Activated CD4-positive, alpha-beta T cell treated with anti-CD3 and anti-CD28 coated beads, Interleukin-2, amount 50 U/mL, for 4 hours (primary cell): Measurements from ENCODE around the gene ASB13.

Experiments
- DNase-seq, 2 experiments: peaks; one replicate each; pipeline ENCODE4 v3.0.0-alpha.2; 2020

ASB13 gene

GRCh38 chr10:5668429-5668828, 2.0 kb upstream of the ASB13 start:
- DNase-seq, result no peak

DNA sequence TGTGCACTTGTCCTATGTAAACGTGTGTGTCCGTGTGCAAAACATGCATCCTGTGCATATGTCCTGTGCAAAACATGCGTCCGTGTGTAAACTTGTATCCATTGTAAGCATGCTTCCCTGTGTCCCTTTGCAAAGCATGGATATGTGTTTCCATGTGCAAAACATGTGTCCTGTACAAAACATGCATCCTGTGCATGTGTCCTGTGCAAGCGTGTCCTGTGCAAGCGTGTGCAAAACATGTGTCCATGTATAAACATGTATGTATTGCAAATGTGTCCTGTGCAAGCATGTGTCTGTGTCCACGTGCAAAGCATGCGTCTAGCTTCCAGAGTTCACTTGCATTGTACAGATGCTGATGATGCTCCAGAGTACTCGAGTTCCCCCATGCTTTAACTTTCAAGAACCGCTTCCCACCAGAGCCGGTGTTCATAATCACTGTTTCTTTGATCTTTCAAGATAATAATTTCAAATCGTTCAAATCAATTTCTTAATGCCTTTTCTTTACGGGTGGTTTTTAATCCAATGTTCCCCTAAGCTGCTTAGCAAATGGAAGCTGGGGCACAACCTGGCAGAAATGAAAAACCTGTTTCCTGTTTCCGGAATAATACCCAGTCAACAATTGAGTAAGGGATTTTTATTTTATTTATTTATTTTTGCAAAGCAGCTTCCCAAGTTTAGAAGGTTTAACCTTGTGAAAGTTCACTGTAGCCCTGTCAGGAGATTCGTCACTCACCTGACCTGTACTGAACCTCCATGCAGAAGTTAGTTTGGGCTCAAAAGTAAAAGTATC, 641 bp upstream of the ASB13 start:
- no peak for DNase-seq

DNA sequence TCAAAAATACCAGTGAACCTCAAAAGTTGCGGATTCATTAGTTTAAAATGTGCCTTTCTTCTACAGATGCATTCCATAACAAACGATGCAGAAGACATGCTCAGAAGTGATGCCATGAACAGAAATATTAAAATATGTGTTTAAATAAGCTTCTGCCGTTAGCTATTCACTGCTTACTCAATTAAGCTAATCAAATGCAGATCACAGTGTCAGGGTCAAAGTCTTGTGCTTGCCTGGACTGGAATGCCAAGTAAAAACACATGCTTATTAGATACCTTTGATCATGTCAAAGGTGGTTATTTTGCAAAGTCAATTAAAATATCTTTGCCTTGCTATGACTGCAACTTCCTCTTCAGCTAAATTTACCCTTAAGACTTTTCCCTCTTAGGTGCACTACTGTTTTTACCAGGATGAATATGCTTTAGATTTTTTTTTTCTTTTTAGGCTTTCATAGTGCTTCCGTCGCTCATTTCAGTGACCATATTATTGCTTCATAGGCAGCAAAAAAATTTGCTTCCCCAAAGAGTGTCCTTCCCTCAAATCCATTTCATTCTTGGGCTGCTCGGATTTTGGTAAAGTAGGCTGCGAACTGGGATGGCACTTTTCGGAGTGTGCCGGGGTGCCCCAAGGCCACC, 905 bp downstream of the ASB13 start:
- no peak for DNase-seq

DNA sequence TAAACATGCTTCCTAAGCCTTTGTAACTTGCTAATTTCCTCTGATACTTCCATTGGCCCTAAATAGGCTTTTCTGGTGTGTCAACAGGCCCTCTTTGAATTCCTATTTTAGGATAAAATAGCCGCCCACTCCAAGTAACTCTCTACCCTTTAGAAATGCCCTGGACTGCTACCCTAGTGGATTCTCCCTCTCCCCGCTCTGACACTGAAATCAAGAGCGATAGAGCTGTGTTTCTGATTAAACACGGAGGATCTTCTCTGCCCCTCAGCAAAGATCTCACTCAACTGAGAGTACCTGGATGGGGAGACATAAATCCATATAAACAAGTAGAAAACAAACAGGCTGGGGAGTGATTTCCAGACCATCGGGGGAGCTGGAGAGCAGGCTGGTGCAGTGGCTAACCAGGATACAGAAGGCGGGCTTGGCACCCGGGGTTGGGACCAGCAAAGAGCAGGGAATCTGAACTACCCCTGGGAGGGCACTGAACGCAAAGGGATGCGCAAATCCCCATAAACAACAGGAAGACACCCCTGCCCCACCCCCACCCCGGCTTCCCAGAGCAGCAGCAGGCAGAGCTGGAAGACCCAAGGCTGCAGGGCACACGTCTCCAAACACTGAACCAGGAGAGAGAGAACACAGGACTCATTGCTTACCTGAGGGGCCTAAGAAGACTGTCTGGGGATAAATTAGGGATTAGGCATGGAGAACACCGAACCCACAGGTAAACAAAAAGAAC, 2.5 kb downstream of the ASB13 start:
- no peak for DNase-seq

- DNase-seq, result no peak
These were observed 3.5 kb downstream of the ASB13 start for GRCh38 chr10:5662708-5663579.

DNA sequence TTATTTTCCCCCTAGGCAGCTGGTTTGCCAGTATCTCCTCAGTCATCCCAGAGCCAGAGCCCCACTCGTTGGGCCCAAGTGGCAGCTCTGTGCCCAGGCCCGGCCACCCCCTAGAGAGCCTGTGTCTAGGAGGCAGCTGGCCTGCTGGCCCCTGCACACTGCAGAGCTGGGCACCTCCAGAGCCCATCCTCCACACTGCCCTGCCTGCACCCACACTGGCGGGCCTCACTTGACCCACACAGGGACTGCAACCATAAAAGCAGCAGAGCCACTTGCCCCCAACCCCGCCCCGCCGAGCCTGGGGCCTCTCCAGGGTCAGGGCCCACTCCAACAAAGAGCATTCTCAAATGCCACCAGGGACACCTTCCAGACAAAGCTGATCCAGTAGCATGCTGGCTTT, 5.4 kb downstream of the ASB13 start:
- no peak for DNase-seq

DNA sequence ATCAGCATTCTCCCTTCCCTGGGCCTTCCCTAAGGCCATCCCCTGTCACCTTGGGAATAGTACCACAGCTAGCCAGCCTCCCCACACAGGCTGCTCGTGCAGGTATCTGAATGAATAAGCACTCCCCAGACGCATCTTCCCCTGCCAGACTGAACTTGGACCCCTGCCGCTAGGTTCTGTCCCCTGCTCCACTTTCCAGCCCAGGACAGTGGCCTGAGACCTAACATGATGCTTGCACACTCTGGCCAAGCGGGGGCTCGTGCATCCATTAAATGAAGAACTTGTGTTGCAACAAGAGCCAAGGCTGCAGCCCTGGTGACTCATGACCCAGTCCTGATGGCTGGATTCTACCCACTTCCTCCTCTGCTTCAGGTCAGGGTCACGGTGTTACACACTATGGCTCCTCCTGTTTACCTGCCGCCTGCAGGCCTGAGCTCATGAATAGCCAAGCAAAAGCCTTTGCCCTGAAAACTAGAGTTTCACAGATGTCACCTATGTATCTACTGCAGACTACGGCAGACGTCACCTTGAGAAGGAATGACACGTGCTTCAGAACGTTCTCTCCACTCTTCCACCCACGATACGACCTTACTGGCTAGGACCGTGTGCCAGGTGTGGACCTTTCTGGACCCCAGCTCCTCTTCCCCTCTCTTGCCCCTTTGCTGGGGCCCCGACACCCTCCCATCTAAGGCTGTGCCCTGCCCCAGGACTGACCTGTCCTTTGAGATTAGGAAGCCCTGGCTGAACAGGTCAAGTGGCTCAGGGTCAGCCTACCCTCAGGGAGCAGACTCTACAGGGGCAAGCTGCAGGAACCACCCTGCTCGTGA, 6.5 kb downstream of the ASB13 start:
- DNase-seq, result no peak

- DNase-seq, result no peak
These were observed 7.3 kb downstream of the ASB13 start for GRCh38 chr10:5658871-5659618.

DNA sequence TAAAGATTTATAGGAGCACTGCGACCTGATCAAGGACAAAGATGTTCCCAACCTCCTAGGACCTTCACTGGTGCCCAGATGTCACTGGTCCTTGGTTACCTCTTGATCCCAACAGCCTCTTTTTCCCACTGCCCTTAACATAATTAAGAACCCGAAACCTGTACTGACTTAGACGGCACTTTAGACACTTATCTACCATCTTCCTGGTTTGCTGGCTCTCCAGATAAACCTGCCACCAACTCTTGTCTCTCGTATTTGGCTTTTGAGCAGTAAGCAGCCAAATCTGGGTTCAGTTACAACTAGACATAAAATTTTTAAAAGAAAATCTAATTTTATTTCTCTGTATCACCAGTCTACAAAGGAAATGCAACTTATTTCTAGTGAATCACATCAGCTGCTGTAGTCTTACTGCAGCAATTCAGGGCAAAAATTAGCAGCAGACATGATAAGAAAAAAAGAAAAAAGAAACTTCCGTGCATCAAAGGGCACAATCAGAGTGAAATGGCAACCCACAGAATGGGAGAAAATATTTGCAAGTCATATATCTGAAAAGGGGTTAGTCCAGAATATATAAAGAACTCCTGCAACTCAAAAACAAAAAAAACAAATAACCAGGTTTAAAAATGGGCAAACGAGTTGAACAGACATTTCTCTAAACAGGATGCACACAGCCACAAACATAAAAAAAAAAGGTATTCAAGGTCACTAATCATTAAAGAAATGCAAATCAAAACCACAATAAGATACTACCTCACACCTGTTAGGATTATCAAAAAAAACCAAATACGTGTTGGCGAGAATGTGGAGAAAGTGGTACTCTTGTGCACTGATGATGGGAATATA, 9.4 kb downstream of the ASB13 start:
- DNase-seq, result no peak

GRCh38 chr10:5655121-5655520, 11.3 kb downstream of the ASB13 start:
- DNase-seq, result no peak

DNA sequence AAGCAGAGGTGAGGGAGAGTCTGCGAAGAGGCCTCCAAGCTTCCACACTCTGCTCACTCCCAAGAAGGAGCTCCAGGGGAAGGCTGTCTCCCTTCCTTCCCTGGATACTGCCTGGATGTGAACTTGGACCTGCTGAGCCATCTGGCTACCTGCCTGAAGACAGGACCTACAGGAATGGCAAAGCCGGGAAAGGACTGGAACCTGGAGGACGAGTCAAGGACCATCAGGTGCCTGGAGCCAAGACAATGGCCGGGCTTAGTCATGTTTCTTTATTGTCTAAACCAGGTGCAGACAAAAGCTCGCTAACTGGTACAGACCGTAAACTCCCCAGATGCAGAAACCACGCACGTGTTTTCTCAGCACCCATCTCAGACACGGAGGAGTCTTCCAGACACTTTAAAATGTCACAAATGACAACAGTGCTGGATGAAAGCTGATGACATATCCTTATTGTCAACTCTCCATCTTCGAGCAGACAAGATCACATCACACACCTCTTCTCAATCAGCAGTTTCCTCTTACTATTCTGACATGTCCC, 12.1 kb downstream of the ASB13 start:
- no peak for DNase-seq

DNA sequence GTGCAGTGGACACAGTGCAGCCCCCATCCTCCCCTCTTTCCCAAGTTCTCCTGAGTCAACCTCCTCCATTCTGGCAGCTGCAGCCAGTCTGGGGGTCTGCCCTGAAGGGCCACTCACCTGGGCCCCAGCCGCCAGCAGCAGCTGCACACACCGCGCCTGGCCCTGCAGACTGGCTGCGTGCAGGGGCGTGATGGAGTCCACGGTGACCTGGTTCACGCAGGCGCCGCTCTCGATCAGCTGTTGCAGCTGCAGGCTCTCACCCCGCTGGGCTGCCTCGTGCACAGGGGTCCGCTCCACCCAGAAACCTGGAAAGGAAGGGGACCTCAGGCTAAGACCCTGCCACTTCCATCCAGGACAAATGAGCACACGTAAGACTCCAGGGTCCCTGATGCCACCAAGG, 13.6 kb downstream of the ASB13 start:
- no peak for DNase-seq

DNA sequence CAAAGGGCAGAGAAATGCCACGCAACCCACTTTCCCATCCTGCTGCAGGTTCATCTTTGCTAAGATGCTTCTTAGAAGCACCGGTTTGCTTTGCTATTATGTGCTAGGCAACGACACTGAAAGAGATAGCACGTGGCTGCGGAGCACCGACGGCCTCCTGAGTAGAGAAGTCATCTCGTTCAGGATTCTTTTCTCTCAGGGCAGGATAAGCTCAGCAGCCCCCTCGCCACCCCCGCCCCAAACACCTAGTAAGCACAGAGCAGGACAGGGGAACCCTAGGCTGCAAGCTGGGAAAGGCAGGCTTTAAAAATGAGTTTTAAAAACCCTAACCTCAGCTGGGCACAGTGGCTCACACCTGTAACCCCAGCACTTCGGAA, 15.0 kb downstream of the ASB13 start:
- no peak for DNase-seq

DNA sequence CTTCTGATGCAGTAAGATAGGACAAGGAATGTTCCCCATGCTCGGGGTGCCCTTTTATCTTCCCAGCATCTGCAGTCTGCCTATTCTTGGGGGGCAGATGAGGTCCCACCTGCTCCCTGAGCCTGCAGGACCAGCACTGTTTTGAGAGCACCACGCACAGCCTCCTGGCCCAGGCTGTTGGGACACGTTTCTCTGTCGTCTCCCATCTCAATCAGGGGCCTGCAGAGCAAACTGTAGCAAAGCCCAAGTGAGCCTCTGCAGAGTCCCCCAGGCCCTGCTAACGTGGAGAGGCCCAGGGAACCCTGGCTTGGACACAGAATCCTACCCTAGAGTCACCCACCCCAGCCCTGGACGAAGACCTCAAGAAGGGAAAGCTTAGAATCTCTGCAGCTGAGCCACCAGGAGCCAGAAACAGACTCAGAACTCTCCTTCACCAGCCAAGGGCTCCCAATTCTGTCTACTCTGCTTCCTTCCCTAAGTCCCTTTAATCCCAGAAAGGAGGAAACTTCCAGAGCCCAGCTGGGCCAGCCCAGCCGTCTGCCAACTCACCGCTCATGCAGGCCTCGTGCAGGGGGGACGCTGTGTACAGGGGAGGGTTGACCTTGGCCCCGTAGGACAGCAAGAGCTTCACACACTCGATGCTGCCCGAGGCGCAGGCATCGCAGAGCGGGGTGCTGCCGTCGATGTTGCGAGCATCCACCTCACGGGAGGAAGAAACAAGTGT, 15.6 kb downstream of the ASB13 start:
- no peak for DNase-seq

DNA sequence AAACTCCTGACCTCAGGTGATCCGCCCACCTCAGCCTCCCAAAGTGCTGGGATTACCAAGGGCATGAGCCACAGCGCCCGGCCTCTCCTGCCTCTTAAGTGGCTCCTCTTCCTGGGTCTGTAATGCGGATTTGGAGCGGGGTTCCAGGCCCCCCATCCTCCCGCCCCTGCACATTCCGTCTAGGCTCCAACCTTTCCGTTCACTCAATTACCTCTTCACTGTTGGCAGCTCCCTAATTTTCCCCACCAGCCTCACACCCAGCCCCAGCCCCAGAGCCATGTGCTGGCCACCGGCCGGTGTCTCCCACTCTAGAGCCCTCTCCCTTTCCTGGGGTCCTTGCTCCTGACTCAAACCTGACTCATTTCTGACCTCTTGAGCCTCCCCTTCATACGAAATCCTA, 16.6 kb downstream of the ASB13 start:
- no peak for DNase-seq

DNA sequence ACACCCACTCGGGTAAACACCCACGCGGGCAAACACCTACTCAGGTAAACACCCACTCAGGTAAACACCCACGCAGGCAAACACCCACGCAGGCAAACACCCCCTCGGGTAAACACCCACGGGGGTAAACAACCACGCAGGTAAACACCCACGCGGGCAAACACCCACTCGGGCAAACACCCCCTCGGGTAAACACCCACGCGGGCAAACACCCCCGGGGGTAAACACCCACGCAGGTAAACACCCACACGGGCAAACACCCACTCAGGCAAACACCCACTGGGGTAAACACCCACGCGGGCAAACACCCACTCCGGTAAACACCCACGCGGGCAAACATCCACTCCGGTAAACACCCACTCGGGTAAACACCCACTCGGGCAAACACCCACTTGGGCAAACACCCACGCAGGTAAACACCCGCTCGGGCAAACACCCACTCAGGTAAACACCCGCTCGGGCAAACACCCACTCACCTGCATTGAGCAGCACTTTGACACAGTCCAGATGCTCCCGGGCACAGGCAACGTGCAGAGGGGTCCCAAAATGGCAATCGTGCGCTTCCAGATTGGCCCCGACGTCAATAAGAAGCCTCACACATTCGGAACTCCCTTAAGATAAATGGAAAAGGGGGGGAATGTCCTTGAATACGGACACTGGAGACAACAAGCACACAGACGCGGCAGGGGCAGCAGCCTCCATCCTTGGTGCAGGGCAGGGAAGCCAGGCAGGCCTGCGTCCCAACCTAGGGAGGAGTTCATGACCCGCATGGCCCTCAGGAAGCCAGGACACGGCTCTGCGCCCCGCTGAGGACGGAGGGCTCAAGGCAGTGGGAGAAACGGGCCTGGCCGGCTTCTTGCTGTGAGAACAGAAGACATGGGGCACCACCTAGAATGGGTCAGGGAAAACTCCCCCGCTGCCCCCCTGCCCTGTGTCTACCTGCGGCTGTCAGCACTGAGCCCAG, 17.6 kb downstream of the ASB13 start:
- DNase-seq, result no peak

DNA sequence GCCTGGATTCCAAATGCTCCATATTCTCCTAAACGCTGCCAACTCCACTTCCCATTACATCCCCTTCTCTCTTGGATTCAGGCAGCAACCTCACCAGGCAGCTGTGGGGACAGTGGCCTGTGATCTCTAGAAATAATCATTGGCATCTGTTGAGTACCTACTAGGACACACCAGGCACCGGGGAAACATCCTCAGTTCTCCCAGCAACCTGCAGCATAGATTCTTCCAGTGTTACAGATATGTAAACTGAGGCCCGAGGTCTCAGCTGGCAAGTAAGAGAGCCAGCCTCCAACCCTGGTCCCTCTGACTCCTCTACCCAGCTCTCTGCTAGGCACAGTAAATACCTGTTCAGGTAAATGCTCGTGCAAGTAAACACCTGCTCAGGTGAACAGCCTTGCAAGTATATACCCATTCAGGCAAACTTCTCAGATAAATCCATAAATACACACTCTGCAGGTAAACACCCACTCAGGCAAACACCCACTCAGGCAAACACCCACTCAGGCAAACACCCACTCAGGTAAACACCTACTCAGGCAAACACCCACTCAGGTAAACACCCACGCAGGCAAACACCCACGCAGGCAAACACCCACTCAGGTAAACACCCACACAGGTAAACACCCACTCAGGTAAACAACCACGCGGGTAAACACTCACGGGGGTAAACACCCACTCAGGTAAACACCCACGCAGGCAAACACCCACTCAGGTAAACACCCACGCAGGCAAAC, 18.7 kb downstream of the ASB13 start:
- DNase-seq, result no peak
